DMS53 (cell line): ENCODE data around the gene TFDP2.
A peak's percentile ranks its signal among the peaks of the same experiment; 100 is the strongest.
"Not testable (repeated sequence)": the region's sequence is repeated elsewhere in the genome, so short reads cannot be mapped to it uniquely, and the experiment has no call there.

Experiments
- DNase-seq: peaks from one replicate; lab custom pipeline; 2025; lab: John Stamatoyannopoulos, UW

TFDP2 gene

DNA sequence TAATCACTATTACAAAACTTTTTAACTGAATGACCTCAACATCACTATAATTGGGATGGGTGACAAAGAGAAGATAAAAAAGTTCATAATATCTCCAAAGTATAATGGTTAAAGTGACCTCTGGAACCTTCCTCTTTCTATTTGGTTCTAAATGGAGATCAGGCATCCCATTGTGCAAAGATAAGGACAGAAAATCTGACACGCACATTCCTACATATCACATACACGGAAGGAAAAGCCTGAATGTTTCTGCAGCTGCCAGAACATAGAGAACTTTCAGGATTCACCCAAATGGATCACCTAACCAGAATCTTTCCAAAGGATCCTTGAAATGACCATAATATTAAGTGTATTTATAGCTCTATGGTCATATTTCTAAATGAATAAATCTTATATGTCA is 128.2 kb downstream of the TFDP2 start:
- no peak for DNase-seq

DNA sequence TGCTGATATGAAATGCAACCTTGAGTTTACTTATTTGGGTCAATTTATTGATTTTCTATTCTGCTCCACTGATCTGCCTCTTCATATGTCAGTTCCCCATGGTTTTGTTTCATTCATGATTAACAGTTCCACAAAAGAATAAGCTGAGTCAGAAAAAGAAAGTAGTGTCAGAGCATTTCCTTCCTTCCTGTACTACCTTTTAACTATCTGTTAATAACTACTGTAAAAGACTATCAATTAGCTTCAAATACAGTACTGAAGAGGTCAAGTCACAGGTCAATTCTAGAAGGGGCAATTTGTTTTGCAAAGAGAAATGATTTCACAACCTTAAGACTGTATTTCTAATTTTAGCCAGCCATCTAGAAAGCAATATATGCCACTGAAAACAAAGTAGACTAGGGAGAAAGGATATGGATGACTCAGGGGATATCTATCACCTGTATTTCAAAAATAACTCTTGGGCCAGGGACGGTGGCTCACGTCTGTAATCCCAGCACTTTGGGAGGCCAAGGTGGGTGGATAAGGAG is 129.5 kb downstream of the TFDP2 start:
- no peak for DNase-seq

DNA sequence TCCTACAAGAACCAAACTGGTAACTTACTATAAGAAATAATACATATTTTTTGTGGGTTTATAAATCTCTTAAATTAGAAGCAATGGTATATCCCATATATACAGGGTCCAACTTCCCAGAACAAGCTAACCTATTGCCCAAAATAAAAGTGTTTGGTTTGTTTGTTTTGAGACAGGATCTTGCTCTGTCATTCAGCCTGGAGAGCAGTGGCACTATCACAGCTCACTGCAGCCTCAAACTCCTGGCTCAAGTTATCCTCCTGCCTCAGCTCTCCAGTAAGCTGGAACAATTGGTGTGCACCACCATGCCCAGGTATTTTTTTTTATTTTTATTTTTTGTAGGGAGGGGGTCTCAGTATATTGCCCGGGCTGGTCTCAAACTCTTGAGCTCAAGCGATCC is 135.4 kb downstream of the TFDP2 start:
- no peak for DNase-seq

DNA sequence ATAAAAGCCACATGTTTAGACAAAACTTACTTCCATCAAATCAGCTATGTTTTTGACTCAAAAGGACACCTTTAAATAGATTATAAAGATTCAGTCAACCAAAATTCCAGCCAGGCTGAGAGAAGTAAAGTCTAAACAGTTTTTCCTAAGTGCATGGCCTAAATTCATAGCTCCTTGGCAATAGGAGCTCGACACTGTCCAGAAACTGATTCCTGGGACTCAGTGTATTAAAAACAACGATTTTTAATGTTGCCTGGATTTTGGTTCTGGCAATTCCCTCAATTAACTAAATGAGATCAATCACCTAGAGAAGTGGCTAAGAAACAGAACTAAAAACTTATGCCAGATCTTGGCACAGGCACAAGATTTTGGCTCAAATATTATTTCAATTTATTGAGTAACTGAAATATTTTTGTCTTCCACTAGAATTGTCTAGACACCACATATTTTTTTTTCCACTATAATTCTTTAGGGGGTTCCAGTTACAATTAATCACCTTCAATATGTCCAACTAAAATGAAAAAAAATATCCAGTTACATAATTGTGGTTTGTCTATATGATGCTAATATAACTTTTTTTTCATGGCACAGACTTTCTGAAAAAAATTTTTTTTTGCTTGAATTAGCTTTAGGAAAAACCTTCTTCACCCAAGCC is 135.9 kb downstream of the TFDP2 start:
- no peak for DNase-seq

DNA sequence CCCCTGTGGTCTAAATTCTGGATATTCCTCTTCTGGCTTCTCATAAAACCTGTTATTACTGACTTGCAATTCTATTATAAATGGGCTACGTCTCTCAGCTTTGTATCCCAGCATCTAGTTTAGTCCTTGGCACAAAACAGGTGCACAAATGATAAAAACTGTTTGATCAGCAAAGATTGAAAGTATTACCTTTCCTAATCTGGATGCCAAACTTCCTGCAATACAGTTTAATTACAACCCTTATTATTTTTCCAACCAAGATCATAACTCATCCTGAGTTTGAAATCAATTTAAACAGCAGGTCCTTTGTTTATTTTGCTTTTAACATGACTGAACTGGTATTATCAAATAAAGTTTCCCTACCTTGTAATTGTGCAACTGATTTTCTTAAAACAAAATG is 140.3 kb downstream of the TFDP2 start:
- no peak for DNase-seq

DNA sequence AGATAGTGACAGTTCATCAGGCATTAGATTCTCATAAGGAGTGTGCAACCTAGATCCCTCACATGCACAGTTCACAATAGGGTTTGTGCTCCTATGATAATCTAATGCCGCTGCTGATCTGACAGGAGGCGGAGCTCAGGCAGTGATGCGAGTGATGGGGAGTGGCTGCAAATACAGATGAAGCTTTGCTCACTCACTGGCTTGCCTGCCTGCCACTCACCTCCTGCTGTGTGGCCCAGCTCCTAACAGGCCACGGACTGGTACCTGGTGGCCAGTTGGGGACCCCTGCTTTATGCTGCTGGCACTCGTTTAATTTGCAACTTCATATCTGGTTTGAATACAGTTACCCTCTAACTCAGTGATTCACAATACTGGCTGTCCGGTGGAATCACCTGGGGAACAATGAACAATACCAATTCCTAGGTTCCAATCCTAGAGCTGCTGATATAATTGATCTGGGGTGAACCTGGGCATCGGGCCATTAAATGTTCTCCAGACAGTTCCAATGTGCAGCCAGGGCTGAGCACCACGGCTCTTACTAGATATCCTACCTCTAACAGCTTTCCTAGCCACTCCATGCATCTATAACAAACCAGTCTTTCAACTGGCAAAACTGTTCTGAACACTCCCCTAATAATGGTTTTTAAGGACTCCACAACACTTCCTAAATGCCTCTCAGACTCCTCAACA is 141.5 kb downstream of the TFDP2 start:
- no peak for DNase-seq

DNA sequence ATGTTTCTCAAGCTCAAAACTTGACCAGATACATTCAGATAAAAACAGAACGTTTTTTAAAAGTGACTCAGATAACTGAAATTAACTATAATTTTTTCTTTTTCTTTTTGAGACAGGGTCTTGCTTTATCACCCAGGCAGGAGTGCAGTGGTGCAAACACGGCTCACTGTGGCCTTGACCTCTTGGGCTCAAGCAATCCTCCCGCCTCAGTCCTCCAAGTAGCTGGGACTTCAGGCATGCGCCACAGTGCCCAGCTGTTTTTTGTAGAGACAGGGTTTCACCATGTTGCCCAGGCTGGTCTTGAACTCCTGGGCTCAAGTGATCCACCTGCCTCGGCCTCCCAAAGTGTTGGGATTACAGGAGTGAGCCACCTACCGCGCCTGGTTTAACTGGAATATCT is 144.4 kb downstream of the TFDP2 start:
- not testable (repeated sequence) for DNase-seq

DNA sequence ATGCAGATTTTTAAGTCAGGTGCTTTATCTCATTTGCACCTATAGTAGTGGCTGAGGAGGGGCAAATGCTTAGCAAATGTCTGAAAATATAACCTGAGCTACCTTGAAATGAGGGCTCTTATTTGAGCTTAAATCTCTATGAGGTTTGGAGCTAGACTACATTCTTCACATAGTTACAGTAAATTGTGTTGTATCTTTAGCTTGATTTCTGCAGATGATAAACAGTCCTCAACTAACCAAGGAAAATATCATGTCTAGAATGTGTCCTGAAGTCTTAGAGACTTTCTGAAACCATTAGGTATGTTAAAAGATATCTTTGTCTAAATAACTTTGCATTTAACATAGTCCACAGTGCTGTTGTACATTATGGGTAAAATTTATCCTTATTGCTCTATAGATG is 145.3 kb downstream of the TFDP2 start:
- DNase-seq = no peak

DNA sequence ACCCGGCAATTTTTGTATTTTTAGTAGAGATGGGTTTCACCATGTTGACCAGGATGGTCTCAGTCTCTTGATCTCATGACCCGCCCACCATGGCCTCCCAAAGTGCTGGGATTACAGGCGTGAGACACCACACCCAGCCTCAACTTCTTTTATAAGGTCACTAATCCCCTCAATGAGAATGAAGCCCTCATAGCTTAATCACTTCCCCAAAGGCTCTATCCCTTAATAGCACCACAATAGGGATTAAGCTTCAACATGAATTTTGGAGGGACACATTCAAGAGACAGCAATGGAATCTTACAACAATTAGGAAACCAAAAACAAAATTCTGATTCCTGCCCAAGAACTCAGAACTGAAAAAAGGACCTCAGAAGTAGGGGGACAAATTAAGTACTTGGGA is 146.1 kb downstream of the TFDP2 start:
- DNase-seq = no peak

DNA sequence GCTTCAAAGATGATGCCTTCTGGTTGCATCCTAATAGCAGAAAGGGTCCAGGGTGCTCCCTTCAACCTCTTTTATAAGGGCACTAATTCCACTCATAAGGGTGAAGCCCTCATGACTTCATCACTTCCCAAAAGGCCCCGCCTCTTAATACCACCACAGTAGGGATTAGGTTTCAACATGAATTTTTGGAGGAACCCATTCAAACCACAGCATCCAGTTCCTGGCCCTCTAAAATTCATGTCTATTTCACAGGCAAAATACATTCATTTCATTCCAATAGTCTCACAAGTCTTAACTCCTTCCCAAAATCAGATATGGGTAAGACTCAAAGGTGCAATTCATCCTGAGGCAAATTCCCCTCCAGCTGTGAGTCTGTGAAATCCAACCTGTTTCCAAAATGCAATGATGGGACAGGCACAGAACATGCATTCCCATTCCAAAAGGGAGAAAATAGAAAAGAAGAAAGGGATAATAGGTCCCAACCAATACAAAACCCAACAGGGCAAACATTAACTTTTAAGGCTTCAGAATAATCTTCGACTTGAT is 148.9 kb downstream of the TFDP2 start:
- no peak for DNase-seq

DNA sequence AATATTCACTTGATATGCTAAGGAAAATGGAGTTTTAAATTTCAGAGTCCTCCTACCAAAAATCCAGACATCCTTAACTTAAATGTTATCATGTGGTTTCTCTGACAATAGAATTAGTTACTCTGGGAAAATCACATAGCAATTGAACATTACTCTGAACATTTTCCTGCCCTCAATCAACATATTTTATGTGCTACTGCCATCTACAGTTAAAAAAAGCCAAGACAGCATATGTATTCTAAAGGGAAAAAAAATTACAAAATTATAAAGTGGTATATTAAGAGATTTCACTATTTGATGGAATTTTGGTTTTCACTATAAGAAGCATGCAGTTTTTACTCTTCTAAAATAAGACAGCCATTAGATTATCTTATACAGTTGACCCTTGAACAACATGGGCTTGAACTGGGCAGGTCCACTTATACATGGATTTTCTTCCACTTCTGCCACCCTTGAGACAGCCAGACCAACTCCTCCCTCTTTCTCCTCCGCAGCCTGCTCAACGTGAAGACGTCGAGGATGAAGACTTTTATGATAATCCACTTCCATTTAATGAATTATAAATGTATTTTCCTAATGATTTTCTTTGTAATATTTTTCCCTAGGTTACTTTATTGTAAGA is 150.6 kb downstream of the TFDP2 start:
- peak; percentile 26 for DNase-seq

DNA sequence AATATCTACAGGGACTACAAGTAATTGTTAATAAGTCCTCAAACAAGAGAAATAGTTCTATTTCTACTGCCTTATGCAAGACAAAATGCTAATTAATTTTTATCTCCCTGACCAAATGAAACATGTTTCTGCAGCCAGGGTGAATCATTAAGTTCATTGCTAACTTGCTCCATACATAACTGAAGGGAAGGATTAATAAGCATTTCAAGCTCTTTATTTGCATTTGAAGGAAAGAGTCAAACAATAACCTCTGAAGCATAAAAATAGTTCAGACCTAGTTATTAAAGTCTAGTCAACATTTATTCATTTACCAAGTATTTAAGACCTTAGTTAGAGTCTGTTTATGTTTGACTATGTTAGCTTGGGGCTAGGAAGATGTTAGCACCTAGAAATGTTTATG is 152.9 kb downstream of the TFDP2 start:
- no peak for DNase-seq

DNA sequence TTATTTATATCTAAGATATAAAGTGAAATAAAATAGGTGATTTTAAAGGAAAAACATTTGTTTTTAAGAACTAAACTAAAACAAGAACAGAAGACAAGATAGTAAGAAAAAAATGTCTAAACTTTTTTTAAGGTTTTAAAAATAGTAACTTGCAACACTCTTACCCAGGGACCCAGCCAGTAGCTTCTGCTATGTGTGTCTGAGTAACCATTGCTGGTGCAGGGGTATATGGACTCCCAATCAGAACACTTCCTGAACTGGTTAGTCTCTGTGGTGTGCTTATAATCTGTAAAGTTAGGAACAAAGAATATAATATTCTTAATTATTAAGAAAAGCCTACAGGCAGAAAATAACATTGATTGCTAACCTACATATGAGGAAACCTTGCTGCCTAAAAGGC is 154.5 kb downstream of the TFDP2 start:
- DNase-seq = no peak

DNA sequence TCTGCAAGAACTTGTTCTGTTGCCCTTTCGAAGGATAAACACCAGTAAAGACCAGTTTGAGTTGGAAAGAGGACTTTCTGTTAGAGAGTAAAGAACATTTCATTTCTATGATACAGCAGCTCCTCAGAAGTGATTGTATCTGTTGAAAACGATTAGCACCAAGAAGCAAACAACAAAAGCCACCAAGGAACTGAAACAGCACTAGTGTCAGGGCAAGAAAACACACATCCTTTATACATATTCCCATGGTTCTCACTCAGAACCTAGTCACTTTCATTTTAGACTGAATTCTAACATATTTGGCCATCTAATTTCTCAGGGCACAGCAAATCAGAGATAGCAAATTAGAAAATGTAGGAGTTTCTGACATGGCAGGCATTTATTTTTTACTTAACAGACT is 156.8 kb downstream of the TFDP2 start:
- DNase-seq = no peak

DNA sequence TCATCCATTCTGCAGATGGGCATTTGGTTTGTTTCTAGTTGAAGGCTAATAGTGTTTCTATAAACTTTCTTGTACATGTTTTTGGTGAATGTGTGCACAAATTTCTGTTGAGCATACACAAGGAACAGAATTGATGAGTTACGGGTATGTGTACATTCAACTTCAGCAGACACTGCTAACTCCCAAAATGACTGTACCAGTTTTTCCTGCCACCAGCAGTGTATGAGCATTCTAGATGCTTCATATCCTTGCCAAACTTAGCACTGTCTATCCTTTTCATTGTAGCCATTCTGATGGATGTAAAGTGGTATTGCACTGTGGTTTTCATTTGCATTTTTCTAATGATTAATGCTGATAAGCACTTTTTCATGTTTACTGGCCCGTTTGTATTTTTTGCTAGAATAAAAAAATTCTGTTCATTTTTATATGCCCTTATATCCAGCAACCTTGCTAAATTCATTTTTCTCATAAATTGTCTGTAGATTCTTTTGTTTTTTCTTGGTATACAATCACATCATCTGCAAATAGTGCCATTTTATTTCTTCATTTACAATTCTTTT is 162.7 kb downstream of the TFDP2 start:
- no peak for DNase-seq

DNA sequence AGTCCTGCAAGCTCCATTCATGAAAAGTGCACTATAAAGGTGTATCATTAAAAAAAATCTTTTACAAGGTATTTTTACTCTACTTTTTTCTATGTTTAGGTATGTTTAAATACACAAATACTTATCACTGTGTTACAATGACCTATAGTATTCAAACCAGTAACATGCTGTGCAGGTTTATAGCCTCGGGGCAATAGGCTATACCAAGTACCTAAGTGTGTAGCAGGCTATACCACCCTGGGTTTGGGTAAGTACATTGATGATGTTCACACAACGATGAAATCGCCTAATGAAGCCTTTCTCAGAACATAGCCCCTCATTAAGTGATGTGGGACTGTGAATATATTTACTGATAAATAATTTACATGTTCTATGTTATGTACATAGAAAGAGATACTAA is 168.3 kb downstream of the TFDP2 start:
- no peak for DNase-seq

DNA sequence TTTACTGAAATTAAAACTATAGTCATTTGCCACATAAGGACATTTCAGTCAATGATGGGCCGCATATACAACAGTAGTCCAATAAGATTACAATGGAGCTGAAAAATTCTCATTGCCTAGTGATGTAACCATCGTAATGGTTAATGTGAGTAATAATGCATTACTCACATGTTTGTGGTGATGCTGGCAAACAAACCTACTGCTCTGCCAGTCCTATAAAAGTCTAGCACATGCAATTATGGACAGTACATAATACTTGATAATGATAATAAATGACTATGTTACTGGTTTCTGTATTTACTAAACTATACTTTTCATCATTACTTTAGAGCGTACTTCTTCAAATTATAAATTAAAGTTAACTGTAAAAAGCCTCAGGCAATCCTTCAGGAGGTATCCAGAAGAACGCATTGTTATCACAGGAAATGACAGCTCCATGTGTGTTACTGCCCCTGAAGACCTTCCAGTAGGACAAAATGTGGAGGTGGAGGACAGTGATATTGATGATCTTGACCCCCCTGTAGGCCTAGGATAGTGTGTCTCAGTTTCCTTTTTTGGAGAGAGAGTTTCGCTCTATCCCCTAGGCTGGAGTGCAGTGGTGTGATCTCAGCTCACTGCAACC is 170.2 kb downstream of the TFDP2 start:
- DNase-seq = peak; percentile 19

DNA sequence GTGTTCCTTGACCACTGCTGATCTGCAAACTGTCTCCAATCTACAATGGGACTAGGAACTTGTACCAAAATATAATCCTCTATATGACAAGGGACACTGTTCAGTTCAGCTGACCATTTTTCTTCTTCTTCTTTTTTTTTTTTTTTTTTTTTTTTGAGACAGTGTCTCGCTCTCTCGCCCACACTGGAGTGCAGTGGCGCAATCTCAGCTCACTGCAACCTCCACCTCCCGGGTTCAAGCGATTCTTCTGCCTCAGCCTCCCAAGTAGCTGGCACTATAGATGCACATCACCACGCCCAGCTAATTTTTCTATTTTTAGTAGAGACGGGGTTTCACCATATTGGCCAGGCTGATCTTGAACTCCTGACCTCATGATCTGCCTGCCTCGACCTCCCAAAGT is 174.6 kb downstream of the TFDP2 start:
- not testable (repeated sequence) for DNase-seq

DNA sequence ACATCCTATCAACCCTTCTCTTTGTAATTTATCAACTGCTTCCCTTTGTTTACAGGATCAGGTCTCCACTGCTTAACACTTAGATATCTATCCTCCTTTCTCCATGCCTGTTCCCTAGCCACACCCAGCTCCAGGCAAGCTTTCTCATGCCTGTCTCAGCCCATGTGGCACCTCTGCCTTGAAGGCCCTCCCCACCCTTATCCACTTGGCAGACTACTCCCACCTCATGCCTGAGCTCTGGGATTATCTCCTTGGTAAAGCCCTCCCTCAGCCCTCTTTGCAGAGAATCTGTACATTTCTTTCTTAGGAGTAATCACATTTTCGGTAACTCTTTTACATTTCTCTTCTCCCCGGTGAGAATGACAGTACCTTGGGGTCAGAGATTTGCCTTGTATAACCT is 176.9 kb downstream of the TFDP2 start:
- DNase-seq = no peak

DNA sequence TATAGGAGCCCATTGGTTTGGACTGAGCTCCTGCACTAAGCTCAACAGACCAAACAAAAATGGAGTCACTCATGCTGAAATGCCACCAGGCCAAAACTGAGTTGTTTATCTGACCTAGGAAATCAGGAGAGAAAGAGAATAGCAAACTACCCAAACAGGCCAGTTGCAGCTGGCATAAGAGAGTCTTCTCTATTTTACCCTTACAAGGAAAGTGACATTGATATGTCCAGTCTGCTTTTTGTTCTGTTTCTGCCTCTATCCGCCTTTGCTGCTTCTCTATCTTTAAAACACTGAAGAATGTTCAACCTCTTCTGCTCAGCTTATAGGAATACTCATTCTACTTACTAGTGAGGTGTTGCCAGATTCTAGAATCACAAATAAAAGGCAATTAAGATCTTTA is 177.8 kb downstream of the TFDP2 start:
- DNase-seq = no peak

DNA sequence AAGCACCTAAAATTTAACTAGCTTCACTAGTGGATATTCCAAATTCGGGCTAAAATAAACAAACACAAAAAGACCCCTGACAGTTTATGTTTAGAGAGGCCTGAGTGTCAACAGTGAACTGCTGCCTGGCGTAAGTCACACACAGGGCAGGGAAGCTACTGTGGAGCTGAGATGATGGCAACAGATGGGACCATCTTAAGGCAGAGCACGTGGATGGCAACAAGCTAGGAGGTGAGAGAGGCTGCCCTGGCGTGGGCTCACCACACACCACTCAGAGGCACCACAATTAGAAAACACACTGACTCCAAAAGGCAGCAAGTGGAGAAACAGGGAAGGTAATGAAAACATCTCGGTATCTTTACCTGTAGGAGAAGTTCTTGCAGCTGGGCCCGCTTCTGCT is 179.6 kb downstream of the TFDP2 start:
- DNase-seq = no peak

DNA sequence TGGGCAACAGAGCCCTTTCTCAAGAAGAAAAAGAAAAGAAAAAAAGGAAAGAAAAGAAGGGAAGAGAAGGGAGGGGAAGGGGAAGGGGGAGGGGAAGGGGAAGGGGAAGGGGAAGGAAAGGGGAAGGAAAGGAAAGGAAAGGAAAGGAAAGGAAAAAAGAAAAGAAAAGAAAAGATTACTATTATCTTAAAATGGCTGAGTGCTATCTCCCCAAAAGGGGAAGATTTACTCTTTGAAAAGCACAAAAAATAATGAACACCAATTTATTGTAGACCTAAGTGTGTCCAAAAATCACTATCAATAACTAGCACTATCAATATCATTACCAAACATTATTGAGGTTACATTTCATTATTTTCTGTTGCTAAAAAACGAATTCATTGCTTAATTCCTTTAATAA is 183.9 kb downstream of the TFDP2 start:
- no peak for DNase-seq
